GM12878 (cell line): ENCODE results near the gene TRERF1. TPM values are rescaled to one million over a fixed set of nuclear protein-coding genes. Genes with fewer than 3 reads are reported as not detected.

Experiments used
- ASH2L ChIP-seq: fragments of 300-600, 200-600 bp; sonication (generic); IDR thresholded peaks from 2 replicates; pipeline ENCODE4 v1.6.1; 2017; ENCODE audit warnings: low read depth, mild to moderate bottlenecking, borderline replicate concordance
- ATF3 ChIP-seq: IDR thresholded peaks from 2 replicates; pipeline ENCODE4 v1.6.1; 2011; ENCODE audit warnings: low read depth, mild to moderate bottlenecking, low read length, moderate library complexity, borderline replicate concordance; ENCODE audit errors: extremely low read depth
- CEBPB ChIP-seq, 2 experiments: fragments of 150-350 bp in 1 of 2; IDR thresholded peaks; 2 replicates each; pipeline ENCODE4 v1.6.1; 2012 to 2014; ENCODE audit warnings: low read depth in 2 of 2, low read length in 2 of 2, borderline replicate concordance in 1 of 2, inconsistent platforms in 1 of 2
- DPF2 ChIP-seq: fragments of 450-650 bp; IDR thresholded peaks from 2 replicates; pipeline ENCODE4 v1.6.1; 2017; ENCODE audit warnings: mild to moderate bottlenecking
- EGR1 ChIP-seq, 2 experiments: IDR thresholded peaks; 1 replicate in 1 of 2; 2 replicates in 1 of 2; pipeline ENCODE4 v1.6.1; 2011 to 2012; ENCODE audit warnings: low read depth in 2 of 2, low read length in 2 of 2, borderline replicate concordance in 1 of 2, mild to moderate bottlenecking in 1 of 2, moderate library complexity in 1 of 2
- HDGF ChIP-seq: fragments of 450-650 bp; IDR thresholded peaks from 2 replicates; pipeline ENCODE4 v1.6.1; 2016; ENCODE audit warnings: antibody characterized with exemption
- IRF5 ChIP-seq: fragments of 450-650 bp; IDR thresholded peaks from 2 replicates; pipeline ENCODE4 v1.6.1; 2017; ENCODE audit warnings: borderline replicate concordance
- NKRF ChIP-seq: fragments of 450-650 bp; conservative IDR thresholded peaks from 2 replicates; pipeline ENCODE4 v1.6.1; 2017; ENCODE audit warnings: mild to moderate bottlenecking, moderate library complexity
- NR2F1 ChIP-seq: fragments of 450-650 bp; conservative IDR thresholded peaks from 2 replicates; pipeline ENCODE4 v1.6.1; 2017; ENCODE audit warnings: mild to moderate bottlenecking
- PAX8 ChIP-seq: fragments of 450-650 bp; IDR thresholded peaks from 2 replicates; pipeline ENCODE4 v1.6.1; 2017; ENCODE audit warnings: mild to moderate bottlenecking, moderate library complexity
- RCOR1 ChIP-seq: conservative IDR thresholded peaks from 2 replicates; pipeline ENCODE4 v1.6.1; 2012; ENCODE audit warnings: low read depth, low read length, improper control_type of control experiment
- RFX5 ChIP-seq: IDR thresholded peaks from 2 replicates; pipeline ENCODE4 v1.6.1; 2011; ENCODE audit warnings: low read depth, low read length, improper control_type of control experiment
- SMC3 ChIP-seq: IDR thresholded peaks from 2 replicates; pipeline ENCODE4 v1.6.1; 2011; ENCODE audit warnings: low read length, improper control_type of control experiment, borderline replicate concordance
- SP1 ChIP-seq: IDR thresholded peaks from one replicate; pipeline ENCODE4 v1.6.1; 2011; ENCODE audit warnings: low read depth, low read length
- SPI1 ChIP-seq: IDR thresholded peaks from 2 replicates; pipeline ENCODE4 v1.6.1; 2011; ENCODE audit warnings: low read depth, mild to moderate bottlenecking, low read length, moderate library complexity, borderline replicate concordance; ENCODE audit not compliant: insufficient read depth
- TCF12 ChIP-seq: IDR thresholded peaks from 2 replicates; pipeline ENCODE4 v1.6.1; 2011; ENCODE audit warnings: low read depth, mild to moderate bottlenecking, low read length
- TCF3 ChIP-seq: IDR thresholded peaks from 2 replicates; pipeline ENCODE4 v1.6.1; 2012; ENCODE audit warnings: low read depth, mild to moderate bottlenecking, low read length, borderline replicate concordance; ENCODE audit not compliant: insufficient read depth
- ZBED1 ChIP-seq: IDR thresholded peaks from 2 replicates; pipeline ENCODE4 v1.6.1; 2016; ENCODE audit warnings: borderline replicate concordance
- ZNF274 ChIP-seq: IDR thresholded peaks from one replicate; pipeline ENCODE4 v1.8.0; 2011; ENCODE audit not compliant: insufficient read length, insufficient read depth
- ZNF592 ChIP-seq: fragments of 450-650 bp; IDR thresholded peaks from 2 replicates; pipeline ENCODE4 v1.6.1; 2017; ENCODE audit warnings: mild to moderate bottlenecking, moderate library complexity
- polyA plus RNA-seq, 11 experiments: library from polyadenylated mRNA; depleted of rRNA in 4 of 11; unstranded in 6 of 11; stranded (reverse) in 5 of 11; fragments of >200 nt; fragmentation: Nextera tagmentation in 4 of 11; fragmentation: Illumina TruSeq in 1 of 11; extraction: Ambion mirVana in 4 of 11; extraction: Trizol in 1 of 11; gene quantifications; 1 replicate in 1 of 11; 2 replicates in 10 of 11; pipeline versions ENCODE4 v1.2.1 to v1.2.3, GENCODE V29; 2011 to 2016; ENCODE audit warnings: inconsistent platforms in 2 of 11, missing spikeins in 2 of 11, low read depth in 1 of 11
- total RNA-seq, 4 experiments: library from RNA; depleted of rRNA in 3 of 4; stranded (reverse); fragments of >200 nt in 3 of 4; fragmentation: Illumina TruSeq in 1 of 4; extraction: Trizol in 1 of 4; gene quantifications; 2 replicates each; pipeline versions ENCODE4 v1.2.1 to v1.2.3, GENCODE V29; 2013 to 2021

TRERF1 gene
- total and polyA plus RNA-seq, 10 of the 15 experiments (the other 5 are each of a cell fraction or from before 2014, with no cell fraction given) = 2.2 to 19.4 (median 7.2) TPM

- no peak for TF ChIP-seq ZNF592
- TF ChIP-seq SPI1 = peak; percentile 75
- TF ChIP-seq SMC3 = no peak
- TF ChIP-seq ZBED1 = no peak
- no peak for TF ChIP-seq NKRF
- TF ChIP-seq TCF3 = no peak
- no peak for TF ChIP-seq RFX5
- TF ChIP-seq RCOR1 = no peak
- TF ChIP-seq CEBPB (IDR thresholded peaks at IDR 0.05; ENCODE audit: borderline replicate concordance in 1 of 2, low read depth in 2 of 2, low read length in 2 of 2) = no peak
- TF ChIP-seq SP1 = no peak
- TF ChIP-seq IRF5 = no peak
- 0 out of 3 replicates have a peak, but pooled peaks of 1 of the 2 experiments have one; percentile 23 for TF ChIP-seq EGR1 (IDR thresholded peaks at IDR 0.05; ENCODE audit: borderline replicate concordance in 1 of 2, low read depth in 2 of 2, low read length in 2 of 2)
- TF ChIP-seq NR2F1 = no peak
- TF ChIP-seq TCF12 = no peak
- TF ChIP-seq ASH2L = no peak
- TF ChIP-seq PAX8 = no peak
- no peak for TF ChIP-seq ZNF274
- no peak for TF ChIP-seq ATF3
- no peak for TF ChIP-seq HDGF
- no peak for TF ChIP-seq DPF2
Measured at GRCh38 chr6:42407379-42407778, 44.3 kb downstream of the TRERF1 start (continued).
